ENCODE data around the gene GADD45B.

GRCh38 chr19:2476451-2477140, 669 bp downstream of the GADD45B start:
- TF ChIP-seq POLR2AphosphoS5 (IDR thresholded peaks at IDR 0.05; ENCODE audit: low read depth, low read length), result no peak
- no peak for TF ChIP-seq TAF1 (IDR thresholded peaks at IDR 0.05; ENCODE audit: borderline replicate concordance, insufficient read depth, low read length)
- no peak for TF ChIP-seq REST (IDR thresholded peaks at IDR 0.05; ENCODE audit: insufficient read depth in 1 of 2, low read depth in 2 of 2, low read length in 2 of 2)
- TF ChIP-seq SIN3A (IDR thresholded peaks at IDR 0.05; ENCODE audit: borderline replicate concordance, insufficient read depth, low read length), result 0 out of 2 replicates have a peak, but pooled peaks have one; percentile 11

All from PFSK-1 (cell line).